NK-92 treated with Interleukin-12 subunit alpha and Interleukin-12 subunit beta, amount 100 ng/mL, for 24 hours (cell line): Measurements from ENCODE around the gene CCDC138.
"Not testable (repeated sequence)": the region's sequence is repeated elsewhere in the genome, so short reads cannot be mapped to it uniquely, and the experiment has no call there.

ENCODE experiments used
- DNase-seq: peaks from one replicate; lab custom pipeline; 2025; lab: John Stamatoyannopoulos, UW

CCDC138 gene, protein sequence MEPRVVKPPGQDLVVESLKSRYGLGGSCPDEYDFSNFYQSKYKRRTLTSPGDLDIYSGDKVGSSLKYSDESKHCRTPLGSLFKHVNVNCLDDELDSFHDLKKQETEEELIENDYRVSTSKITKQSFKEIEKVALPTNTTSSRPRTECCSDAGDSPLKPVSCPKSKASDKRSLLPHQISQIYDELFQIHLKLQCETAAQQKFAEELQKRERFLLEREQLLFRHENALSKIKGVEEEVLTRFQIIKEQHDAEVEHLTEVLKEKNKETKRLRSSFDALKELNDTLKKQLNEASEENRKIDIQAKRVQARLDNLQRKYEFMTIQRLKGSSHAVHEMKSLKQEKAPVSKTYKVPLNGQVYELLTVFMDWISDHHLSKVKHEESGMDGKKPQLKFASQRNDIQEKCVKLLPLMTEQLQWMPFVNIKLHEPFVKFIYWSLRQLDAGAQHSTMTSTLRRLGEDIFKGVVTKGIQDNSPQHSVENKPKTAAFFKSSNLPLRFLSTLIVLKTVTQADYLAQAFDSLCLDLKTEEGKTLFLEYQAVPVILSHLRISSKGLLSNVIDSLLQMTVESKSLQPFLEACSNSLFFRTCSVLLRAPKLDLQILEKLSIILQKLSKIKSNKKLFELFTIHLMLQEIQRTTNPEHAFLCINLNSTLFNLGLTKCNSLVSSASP

DNA sequence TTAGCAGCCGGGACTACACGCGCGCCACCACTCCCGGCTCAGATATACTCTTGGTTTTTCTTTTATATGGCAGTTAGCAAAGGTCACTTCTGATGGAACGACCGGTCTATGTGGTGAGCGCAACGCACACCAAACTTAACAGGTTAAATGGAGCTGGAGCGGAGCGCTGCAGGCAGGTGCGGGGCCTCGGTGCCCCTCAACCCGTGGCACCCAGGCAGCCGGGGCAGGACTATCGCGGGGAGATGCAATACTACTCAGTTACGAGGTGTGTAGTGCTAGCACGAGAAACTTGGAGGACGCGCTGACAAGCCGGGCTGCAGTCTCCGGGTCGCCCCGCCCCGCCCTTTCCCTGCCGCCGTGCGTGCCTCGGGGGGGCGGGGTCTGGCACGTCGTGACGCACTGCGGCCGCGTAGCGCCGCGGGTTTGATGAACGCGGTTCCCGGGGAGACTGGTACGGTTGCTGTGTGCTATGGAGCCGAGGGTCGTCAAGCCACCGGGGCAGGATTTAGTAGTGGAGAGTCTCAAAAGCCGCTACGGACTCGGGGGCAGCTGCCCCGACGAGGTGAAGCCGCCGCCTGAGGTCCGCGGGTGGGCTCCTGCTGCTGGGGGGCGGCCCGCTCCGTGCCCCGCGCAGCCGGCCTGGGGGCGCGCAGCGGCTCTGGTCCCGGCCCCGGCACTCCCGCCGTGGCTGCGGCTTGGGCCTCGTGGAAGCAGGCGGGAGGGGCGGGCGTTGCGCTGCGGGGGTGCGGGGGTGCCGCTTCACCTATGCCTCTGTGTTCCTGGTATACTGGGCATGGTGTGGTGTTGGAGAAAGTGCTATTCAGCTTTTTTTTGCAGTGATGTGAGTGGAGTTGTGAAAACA, at the start of gene CCDC138:
Gene CCDC138, plus strand, starts transcription at position 418 of the 862 bp plus-strand sequence. Its CDS starts 52 bp downstream, at position 470.
- DNase-seq, result peak; percentile 75

DNA sequence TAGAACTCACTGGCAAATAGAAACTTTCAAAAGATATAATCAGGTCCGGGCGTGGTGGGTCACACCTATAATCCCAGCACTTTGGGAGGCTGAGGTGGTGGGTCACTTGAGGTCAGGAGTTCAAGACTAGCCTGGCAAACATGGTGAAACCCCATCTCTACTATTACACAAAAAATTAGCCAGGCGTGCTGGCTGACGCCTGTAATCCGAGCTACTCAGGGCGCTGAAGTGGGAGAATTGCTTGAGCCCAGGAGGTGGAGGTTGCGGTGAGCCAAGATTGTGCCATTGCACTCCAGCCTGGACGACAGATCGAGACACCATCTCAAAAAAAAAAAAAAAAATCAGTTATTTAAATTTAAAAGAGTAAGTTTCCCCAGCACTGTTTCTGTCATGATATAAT, 28.6 kb upstream of the CCDC138 start:
- DNase-seq, result not testable (repeated sequence)

DNA sequence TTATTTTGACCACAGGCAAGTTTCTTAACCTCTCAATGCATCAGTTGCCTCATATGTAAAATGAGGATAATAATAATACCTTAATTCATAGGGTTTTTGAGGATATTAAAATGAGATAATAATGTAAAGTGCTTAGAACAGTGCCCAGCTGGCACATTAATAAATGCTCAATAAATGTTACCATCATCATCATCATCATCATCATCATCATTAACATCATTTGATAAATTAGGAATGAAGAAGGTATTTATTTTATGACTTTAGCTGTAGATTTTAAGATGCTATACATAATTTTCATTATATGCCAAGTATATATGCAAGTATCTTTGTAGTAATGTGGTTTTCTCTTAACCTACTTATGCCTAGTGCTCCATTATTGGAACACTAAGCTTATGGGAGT, 24.0 kb upstream of the CCDC138 start:
- DNase-seq, result not testable (repeated sequence)

DNA sequence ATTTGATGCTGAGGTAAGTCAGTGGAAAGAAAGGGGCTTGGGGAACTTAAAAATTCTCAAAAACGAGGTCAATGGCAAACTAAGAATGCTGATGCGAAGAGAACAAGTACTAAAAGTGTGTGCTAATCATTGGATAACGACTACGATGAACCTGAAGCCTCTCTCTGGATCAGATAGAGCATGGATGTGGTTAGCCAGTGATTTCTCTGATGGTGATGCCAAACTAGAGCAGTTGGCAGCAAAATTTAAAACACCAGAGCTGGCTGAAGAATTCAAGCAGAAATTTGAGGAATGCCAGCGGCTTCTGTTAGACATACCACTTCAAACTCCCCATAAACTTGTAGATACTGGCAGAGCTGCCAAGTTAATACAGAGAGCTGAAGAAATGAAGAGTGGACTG, 19.9 kb upstream of the CCDC138 start:
- DNase-seq, result not testable (repeated sequence)

DNA sequence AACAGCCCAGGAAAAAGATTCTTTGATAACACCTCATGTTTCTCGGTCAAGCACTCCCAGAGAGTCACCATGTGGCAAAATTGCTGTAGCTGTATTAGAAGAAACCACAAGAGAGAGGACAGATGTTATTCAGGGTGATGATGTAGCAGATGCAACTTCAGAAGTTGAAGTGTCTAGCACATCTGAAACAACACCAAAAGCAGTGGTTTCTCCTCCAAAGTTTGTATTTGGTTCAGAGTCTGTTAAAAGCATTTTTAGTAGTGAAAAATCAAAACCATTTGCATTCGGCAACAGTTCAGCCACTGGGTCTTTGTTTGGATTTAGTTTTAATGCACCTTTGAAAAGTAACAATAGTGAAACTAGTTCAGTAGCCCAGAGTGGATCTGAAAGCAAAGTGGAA, 18.7 kb upstream of the CCDC138 start:
- not testable (repeated sequence) for DNase-seq

DNA sequence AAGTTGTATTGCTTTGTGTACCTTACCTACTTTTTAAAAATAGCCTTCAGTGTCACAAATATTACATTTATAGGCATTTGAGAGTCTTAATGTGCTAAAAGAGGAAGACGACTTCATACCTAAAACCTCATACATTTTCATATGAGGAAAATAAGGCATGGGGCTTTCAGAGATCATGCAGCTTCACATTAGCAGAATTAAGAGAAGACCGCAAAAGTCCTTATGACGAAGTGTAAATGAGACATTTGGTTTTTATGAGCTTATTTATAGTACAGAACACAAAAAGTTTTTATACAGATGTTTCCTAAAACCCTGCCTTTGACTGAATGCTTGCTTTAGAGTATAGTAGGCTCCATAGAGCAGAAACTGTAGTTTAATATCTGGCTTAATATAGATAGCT, 10.1 kb upstream of the CCDC138 start:
- DNase-seq, result no peak

DNA sequence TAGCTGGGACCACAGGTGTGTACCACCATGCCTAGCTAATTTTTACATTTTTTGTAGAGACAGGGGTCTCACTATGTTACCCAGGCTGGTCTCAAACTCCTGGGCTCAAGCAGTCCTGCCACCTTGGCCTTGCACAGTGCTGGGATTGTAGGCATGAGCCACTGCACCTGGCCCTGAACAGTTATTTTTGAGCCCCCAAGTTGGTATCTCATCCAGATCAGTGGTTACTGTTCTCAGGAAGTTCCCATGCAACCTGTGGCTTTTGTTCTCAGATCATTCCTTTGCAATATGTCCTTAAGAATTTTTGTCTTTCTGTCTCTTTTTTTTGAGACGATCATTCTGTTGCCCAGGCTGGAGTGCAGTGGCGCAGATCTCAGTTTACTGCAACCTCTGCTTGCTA, 7.7 kb upstream of the CCDC138 start:
- DNase-seq, result no peak

DNA sequence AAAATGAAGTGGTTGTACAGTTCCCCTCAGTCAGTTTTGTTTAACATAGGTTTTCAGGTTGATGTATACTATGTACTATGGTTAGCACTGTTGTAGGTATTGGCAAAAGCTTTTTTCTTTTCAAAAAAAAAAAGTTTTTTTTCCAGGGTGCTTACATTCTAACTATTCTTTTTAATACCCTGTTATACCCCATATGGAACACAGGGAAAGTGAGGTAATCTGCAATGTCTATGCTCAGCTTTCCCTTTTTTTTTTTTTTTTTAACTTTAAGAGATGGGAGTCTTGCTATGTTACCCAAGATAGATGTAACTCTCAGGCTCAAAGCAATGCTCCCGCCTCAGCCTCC, 590 bp upstream of the CCDC138 start:
- no peak for DNase-seq

DNA sequence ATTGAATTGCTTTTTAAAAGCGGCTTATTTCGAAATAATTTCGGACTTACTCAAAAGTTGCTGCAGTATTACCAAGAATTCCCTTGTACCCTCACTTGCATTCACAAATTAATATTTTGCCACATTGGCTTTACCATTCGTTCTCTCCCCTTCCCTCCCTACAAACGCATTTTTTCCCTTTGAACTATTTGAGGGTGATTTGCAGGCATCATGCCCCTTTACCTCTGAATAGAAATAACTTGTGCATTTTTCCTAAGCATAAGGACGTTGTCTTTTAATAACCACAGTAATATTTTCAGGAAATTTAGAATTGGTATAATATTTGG, 608 bp downstream of the CCDC138 start:
- DNase-seq, result no peak

DNA sequence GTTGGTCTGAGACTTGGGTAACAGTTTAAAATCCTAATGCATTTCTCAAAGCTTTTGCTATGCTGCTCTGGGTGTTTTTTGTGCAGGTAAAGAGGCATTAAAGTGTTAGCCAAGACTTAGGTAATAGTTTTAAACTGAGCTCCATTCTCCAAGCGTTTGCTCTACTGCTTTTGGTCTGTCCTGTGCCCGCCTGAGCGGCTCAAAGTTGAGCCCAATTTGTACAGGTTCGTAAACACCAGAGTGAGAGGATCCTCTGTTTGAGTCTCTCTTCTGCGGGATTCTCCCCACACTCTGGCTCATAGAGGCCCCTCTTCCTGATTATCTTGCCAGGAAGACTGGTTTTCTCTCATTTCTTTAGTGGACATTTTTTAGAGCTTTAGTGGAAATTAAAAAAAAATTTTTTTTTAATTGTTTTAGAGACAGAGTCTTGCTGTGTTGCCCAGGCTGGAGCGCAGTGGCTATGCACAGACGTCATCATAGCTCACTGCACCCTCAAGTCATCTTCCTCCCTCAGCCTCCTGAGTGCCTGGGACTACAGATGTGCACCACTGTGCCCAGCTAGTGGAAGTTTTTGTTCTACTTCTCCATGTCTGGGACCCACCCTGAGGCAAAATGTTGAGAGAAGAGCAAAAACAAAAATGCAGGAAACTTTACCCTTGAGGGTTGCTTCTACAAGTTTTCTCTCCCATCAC, 16.6 kb downstream of the CCDC138 start:
- no peak for DNase-seq

DNA sequence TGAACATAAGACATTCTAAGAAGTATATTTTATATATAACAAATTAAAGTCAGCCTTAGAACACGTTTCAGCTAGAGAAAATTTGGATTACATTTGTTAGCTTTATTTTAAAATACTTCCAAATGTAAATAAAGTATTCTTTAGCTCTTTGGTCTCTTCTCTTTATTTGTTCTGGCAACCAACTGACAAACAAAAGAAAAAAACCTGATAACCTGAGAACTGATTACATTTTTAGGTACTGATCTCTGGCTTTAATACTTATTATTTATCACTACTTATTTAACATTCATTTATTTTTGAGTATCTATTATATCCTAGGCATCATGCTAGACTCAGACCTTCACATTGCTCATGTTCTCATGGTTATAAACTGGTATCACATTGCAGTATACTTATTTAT, 18.5 kb downstream of the CCDC138 start:
- DNase-seq, result no peak

DNA sequence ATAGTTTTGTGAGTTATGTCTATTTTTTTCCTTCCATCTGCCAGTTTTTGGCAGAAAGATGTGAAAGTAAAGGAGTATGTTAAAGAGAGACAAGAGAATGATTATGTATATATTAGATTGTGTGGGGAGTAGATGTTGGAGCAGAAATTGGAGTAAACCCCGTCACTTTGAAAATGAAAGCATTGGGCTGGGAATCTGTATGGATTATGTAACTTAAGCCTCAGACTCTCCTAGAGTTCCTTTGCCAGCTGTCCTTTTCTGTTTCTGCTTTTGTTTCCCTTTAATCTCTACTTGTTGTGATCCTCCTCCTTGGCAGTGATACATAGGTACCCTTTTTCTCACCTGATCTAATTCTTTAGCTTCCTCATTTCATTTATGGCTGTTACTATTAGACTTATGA, 19.2 kb downstream of the CCDC138 start:
- DNase-seq, result no peak

DNA sequence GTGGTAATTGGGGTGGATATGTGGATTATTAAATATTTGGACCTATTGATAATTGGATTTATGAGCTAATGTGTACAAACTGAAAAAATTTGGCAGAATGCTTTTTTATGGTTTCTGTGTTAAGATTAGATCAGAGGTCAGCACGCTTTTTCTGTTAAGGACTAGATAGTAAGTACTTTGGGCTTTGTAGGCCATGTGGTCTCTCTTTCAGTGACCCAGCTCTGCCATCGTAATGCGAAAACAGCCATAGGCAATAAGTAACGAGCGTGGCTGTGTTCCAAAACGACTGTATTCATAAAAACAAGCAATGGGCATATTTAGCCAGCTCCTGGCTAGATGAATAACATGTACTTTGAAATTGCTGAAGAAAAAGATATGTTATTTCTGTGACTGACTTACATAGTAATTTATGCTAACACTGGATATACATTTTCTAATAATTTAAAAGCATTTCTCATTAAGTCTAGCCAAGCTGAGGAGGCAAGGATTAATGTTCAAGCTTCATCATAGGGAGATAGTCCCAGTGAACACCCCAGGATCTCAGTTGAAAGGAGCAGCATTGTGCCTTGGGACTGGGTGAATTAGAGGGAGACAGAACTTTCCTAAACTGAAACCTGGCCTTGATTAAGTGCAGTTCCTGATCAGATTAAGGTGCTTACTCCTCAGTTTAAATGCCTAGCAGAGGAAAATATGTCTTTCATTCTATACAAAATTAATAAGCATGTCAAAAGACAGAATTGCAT, 20.0 kb downstream of the CCDC138 start:
- DNase-seq, result no peak

DNA sequence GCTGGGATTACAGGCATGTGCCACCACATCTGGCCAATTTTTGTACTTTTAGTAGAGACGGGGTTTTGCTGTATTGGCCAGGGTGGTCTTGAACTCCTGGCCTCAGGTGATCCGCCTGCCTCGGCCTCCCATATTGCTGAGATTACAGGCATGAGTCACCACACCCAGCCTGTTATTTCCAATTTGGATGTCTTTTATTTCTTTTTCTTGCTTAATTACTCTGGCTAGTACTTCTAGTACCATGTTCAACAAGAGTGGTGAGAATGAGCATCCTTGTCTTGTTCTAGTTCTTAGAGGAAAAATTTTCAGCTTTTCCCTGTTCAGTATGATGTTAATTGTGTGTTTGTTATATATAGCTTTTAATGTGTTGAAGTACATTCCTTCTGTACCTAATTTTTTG, 23.4 kb downstream of the CCDC138 start:
- no peak for DNase-seq

DNA sequence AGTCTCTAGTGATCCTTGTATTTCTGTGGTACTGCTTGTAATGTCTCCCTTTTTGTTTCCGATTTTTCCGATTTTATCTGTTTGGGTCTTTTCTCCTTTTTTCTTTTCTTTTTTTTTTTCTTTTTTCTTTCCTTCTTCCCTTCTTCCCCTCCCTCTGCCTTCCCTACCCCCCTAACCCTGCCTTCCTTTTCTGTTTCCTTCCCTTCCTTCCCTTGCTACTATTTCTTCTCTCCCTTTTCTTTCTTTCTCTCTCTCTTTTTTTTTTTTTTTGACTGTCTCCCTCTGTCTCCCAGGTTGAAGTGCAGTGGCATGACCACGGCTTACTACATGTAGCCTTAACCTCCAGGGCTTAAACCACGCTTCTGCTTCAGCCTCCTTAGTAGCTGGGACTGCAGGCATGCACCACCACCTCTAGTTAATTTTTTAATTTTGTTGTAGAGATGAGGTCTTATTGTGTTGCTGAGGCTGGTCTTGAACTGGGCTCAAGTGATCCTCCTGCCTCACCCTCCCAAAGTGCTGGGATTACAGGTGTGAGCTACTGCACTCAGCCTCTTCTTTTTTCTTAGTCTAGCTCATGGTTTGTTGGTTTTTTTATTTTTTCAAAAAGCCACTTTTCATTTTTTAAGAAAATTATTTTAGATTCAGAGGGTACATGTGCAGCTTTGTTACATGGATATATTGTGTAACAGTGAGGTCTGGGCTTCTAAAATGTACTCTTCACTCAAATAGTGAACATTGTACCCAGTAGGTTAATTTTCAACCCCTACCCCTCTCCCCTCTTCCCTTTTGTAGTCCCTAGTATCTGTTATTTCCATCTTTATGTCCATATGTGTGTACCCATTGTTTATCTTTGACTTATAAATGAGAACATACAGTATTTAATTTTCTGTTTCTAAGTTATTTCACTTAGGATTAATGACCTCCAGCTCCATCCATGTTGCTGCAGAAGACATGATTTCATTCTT, 24.7 kb downstream of the CCDC138 start:
- no peak for DNase-seq

DNA sequence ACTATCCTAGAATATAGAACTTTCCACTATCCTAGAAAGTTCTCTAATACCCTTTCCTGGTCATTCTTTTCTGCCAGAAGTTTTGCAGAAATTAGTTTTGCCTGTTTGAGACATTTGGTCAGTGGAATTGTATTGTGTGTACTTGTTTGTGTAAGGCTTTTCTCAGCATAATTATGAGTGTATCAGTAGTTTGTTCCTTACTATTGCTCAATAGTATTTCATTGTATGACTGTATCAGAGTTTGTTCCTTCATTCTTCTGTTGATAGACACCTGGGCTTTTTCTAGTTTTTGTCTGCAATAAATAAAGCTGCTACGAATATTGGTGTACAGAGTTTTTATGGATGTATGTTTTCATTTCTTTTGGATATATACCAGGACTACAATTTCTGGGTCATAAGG, 27.2 kb downstream of the CCDC138 start:
- DNase-seq, result no peak

DNA sequence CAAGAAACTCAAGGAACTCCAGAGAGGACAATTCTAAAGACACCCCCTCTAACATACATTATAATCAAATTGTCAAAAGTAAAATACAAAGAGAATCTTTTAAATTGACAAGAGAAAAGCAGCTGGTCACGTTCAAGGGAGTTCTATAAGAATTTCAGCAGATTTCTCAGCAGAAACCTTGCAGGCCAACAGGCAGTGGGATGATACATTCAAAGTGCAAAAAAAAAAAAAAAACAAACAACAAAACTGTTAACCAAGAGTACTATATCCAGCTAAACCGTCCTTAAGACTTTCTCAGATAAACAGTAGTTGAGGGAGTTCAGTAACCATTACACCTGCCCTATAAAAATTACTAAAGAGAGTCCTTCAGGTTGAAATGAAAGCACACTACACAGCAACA, 33.9 kb downstream of the CCDC138 start:
- no peak for DNase-seq

DNA sequence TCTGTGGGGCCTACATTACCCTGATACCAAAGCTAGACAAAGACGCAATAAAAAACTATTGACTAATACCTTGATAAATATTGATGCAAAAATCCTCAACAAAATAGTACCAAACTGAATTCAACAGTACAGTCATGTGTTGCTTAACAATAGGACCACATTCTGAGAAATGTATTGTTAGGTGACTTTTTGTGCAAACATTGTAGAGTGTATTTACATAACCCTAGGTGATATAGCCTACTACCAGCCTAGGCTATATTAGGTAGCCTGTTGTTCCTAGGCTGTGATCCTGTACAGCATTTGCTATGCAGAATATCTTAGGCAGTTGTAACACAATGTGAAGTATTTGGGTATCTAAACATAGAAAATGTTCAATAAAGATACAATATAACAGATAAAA, 36.7 kb downstream of the CCDC138 start:
- DNase-seq, result no peak

DNA sequence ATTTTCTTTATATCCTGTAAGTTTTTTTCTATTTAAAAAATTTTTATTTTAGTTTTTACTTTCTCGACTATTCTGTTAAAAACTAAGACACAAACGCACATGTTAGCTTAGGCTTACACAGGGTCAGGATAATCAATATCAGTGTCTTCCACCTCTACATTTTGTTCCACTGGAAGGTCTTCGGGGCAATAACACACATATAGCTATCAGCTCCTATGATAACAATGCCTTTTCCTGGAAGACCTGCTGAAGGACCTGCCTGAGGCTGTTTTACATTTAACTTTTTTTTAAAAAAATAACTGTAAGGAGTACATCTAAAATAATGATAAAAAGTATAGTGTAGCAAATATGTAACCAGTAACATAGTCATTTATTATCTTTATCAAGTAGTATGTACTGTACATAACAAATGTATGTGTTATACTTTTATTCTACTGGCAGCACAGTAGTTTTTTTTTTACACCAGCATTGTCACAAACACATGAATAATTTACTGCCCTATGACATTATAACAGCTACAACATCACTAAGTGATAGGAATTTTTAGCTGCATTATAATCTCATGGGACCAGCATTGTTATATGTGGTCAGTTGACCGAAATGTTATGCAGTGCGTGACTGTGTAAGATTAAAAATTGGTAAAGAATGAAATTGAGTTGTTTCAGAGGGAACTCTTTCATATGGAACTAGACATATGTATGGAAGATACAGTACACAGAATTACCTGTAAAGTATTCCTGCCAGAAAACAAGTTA, 37.9 kb downstream of the CCDC138 start:
- no peak for DNase-seq

DNA sequence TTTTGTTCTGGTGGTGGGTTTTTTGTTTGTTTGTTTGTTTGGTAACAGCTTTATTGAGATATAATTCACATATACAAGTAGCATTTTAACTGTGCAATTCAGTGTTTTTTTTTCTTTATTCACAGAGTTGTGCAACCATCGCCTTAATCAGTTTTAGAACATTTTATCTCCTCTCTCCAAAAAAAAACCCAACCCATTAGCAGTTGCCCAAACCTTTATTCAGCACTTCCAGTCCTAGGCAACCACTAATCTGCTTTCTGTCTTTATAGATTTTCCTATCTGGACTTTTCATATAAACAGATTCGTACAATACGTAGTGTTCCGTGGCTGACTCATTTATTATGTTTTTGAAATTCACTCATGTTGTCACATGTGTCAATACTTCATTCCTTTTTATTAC, 38.7 kb downstream of the CCDC138 start:
- DNase-seq, result no peak
